Activated gamma-delta T cell treated with anti-CD3 and anti-CD28 coated beads, Interleukin-2, amount 50 U/mL, for 16 hours (primary cell): ENCODE results near the gene ZNF345.

Experiments used
- DNase-seq: peaks from one replicate; pipeline ENCODE4 v3.0.0-alpha.2; 2020; ENCODE audit warnings: low read depth

Gene ZNF345

DNA sequence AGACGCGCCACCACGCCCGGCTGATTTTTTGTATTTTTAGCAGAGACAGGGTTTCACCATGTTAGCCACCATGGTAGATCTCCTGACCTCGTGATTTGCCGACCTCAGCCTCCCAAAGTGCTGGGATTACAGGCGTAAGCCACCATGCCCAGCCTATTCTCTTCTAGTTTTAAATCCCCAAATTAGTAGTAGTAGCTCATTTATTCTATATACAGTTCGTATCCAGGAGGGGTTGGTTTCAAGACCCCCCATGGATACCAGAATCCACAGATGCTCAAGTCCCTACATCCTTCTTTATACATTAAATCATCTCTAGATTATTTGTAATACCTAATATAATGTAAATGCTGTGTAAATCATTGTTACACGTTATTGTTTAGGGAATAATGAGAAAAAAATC, 67.4 kb downstream of the ZNF345 start:
- DNase-seq = no peak
